Measurements from ENCODE around the gene BARHL2.

Gene BARHL2

GRCh38 chr1:90725657-90726424 is 8.7 kb upstream of the BARHL2 start:
- ChIA-PET CTCF (no interaction called here), POLR2A (no interaction called here)
- Histone ChIP-seq H3K4me3 (ENCODE audit: low read depth, low read length) (no peak overlapping the region), H3K36me3 (ENCODE audit: control insufficient read depth in 2 of 2, insufficient read depth in 1 of 2, low read length in 2 of 2) (no peaks in the 10 kb centered on the region), H3K4me1 (ENCODE audit: control insufficient read depth, insufficient read depth, low read length) (no peaks in the 10 kb centered on the region), H3K27ac (ENCODE audit: extremely low read depth, low read depth, low read length) (no peak overlapping the region), H3K9me3 (ENCODE audit: control insufficient read depth, insufficient read depth, low read depth, low read length) (no peaks in the 10 kb centered on the region)
- no peak for TF ChIP-seq KLF7 (tag by site-specific recombination; IDR thresholded peaks at IDR 0.05; ENCODE audit: borderline replicate concordance)
- TF ChIP-seq ZNF529 (tag by site-specific recombination; IDR thresholded peaks at IDR 0.05; ENCODE audit: insufficient replicate concordance): no peak
- TF ChIP-seq KLF17 (tag by site-specific recombination; IDR thresholded peaks at IDR 0.05): no peak
- TF ChIP-seq ZNF747 (tag by site-specific recombination; IDR thresholded peaks at IDR 0.05): no peak
- TF ChIP-seq BCL11A (tag by site-specific recombination; IDR thresholded peaks at IDR 0.05; ENCODE audit: low read depth): no peak
- no peak for TF ChIP-seq HOXA7 (CRISPR knock-in tag; IDR thresholded peaks at IDR 0.05; ENCODE audit: borderline replicate concordance)
- TF ChIP-seq ZNF514 (tag by site-specific recombination; IDR thresholded peaks at IDR 0.05): no peak
- TF ChIP-seq ZBTB44 (tag by site-specific recombination; IDR thresholded peaks at IDR 0.05): no peak
- TF ChIP-seq ZBTB7A (tag by site-specific recombination; IDR thresholded peaks at IDR 0.05; ENCODE audit: low read depth): no peak
- no peak for TF ChIP-seq ZNF704 (tag by site-specific recombination; IDR thresholded peaks at IDR 0.05)
- TF ChIP-seq ZNF311 (tag by site-specific recombination; IDR thresholded peaks at IDR 0.05; ENCODE audit: borderline replicate concordance): no peak
- TF ChIP-seq EGR2 (tag by site-specific recombination; IDR thresholded peaks at IDR 0.05; ENCODE audit: low read depth): no peak
- TF ChIP-seq HOXC10 (CRISPR knock-in tag; IDR thresholded peaks at IDR 0.05): no peak
- TF ChIP-seq CTCF (tag by site-specific recombination; IDR thresholded peaks at IDR 0.05): no peak

GRCh38 chr1:90724926-90725656 is 8.0 kb upstream of the BARHL2 start:
- no peak overlapping the region for H3K27ac ChIP-seq (ENCODE audit: extremely low read depth, low read depth, low read length)
- TF ChIP-seq ZNF416 (tag by site-specific recombination; IDR thresholded peaks at IDR 0.05): no peak
- no peak for TF ChIP-seq ZNF174 (tag by site-specific recombination; IDR thresholded peaks at IDR 0.05)
- no peak for TF ChIP-seq PRDM6 (tag by site-specific recombination; IDR thresholded peaks at IDR 0.05)
- no peak for TF ChIP-seq ZNF394 (tag by site-specific recombination; IDR thresholded peaks at IDR 0.05; ENCODE audit: borderline replicate concordance)
- TF ChIP-seq ZNF768 (tag by site-specific recombination; IDR thresholded peaks at IDR 0.05): no peak
- no peak for TF ChIP-seq ZNF776 (tag by site-specific recombination; IDR thresholded peaks at IDR 0.05; ENCODE audit: borderline replicate concordance)
- TF ChIP-seq ZNF138 (tag by site-specific recombination; IDR thresholded peaks at IDR 0.05; ENCODE audit: borderline replicate concordance): no peak
- no peak for TF ChIP-seq ZNF19 (tag by site-specific recombination; IDR thresholded peaks at IDR 0.05; ENCODE audit: low read depth)
- no peak for TF ChIP-seq ZNF510 (tag by site-specific recombination; IDR thresholded peaks at IDR 0.05; ENCODE audit: insufficient replicate concordance)
- TF ChIP-seq PATZ1 (tag by site-specific recombination; IDR thresholded peaks at IDR 0.05): no peak

More at GRCh38 chr1:90724926-90725656, 8.0 kb upstream of the BARHL2 start:
- H3K4me3 ChIP-seq (ENCODE audit: low read depth, low read length): no peak overlapping the region
- no peaks in the 10 kb centered on the region for H3K36me3 ChIP-seq (ENCODE audit: control insufficient read depth in 2 of 2, insufficient read depth in 1 of 2, low read length in 2 of 2)
- H3K4me1 ChIP-seq (ENCODE audit: control insufficient read depth, insufficient read depth, low read length): no peaks in the 10 kb centered on the region
- ChIA-PET CTCF (no interaction called here), POLR2A (no interaction called here)
- no peaks in the 10 kb centered on the region for H3K9me3 ChIP-seq (ENCODE audit: control insufficient read depth, insufficient read depth, low read depth, low read length)

All from HEK293 (cell line).